ENCODE results near the gene VPS13D.

Gene VPS13D

DNA sequence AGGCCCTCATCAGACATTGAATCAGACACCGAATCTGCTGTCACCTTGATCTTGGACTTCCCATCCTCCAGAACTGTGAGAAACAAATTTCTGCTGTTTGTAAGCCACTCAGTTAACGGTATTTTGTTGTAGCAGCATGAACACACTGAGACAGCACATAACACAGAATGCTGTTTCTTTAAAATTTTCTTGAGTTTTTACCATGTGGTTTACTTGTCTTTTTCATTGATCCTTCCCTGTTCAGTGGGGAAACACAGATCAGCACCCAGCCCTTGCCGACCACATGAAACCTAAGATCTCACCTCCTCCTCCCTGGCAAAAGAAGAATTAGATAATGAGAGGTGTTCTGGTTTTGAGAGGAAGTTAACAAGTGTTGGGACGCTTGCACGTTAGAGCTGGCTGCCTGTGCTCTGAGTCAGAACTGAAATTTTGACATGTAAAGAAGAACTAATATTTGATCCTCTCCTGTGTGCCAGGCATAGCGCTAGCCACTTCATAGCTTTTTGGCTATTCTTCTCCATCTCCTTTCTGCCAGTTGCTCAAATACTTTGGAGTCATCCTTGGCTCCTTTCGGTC is 208.6 kb downstream of the VPS13D start:
- Histone ChIP-seq H3K4me2 (ENCODE audit: low read length) (no peak overlapping the region), H3K27me3 (ENCODE audit: control insufficient read depth, low read length) (no peaks in the 10 kb centered on the region), H3K4me1 (ENCODE audit: control insufficient read depth, low read length) (peaks cover 7% of the 10 kb centered on the region), H3K9me3 (ENCODE audit: control insufficient read depth, insufficient read depth, low read length) (no peaks in the 10 kb centered on the region), H4K20me1 (ENCODE audit: control insufficient read depth, insufficient read depth, low read depth, low read length) (no peaks in the 10 kb centered on the region; the same call in 1 of the 2 replicates), H3K79me2 (ENCODE audit: control insufficient read depth, low read length) (no peaks in the 10 kb centered on the region), H3K36me3 (ENCODE audit: control insufficient read depth, low read length) (no peaks in the 10 kb centered on the region), H3K9me2 (replicated peaks; ENCODE audit: control insufficient read depth, low read length) (no peaks in the 10 kb centered on the region), H3F3A (ENCODE audit: control insufficient read depth, insufficient read depth) (no peaks in the 10 kb centered on the region), H3K4me3 (ENCODE audit: low read length) (no peak overlapping the region), H3K27ac (ENCODE audit: low read depth, low read length) (no peak overlapping the region)
- no peak for TF ChIP-seq EZH2phosphoT487 (IDR thresholded peaks at IDR 0.05; ENCODE audit: borderline replicate concordance, low read length)
- TF ChIP-seq, protein P1, sequence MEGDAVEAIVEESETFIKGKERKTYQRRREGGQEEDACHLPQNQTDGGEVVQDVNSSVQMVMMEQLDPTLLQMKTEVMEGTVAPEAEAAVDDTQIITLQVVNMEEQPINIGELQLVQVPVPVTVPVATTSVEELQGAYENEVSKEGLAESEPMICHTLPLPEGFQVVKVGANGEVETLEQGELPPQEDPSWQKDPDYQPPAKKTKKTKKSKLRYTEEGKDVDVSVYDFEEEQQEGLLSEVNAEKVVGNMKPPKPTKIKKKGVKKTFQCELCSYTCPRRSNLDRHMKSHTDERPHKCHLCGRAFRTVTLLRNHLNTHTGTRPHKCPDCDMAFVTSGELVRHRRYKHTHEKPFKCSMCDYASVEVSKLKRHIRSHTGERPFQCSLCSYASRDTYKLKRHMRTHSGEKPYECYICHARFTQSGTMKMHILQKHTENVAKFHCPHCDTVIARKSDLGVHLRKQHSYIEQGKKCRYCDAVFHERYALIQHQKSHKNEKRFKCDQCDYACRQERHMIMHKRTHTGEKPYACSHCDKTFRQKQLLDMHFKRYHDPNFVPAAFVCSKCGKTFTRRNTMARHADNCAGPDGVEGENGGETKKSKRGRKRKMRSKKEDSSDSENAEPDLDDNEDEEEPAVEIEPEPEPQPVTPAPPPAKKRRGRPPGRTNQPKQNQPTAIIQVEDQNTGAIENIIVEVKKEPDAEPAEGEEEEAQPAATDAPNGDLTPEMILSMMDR (IDR thresholded peaks at IDR 0.05; ENCODE audit: low read depth, low read length, poor library complexity, severe bottlenecking), result no peak

DNA sequence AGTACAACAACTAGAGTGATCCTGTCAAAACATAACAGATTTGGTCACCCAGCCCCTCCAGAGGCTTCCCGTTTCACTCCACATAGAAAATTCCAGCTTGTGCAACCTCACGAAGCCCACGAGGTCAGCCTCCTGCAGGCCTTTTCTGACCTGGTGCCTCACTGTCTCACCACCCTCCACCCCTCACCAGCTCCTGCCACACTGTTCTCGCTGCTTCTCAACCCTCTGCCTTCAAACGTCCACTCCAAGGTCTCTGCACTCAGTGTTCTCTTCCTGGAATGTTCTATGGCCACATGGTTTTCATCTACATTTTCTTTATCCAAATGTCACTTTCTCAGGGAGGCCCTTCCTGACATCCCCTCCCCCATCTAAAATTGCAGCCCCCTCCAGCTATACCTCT is 209.2 kb downstream of the VPS13D start:
- no peak overlapping the region for H3K4me2 ChIP-seq (ENCODE audit: low read length)
- no peaks in the 10 kb centered on the region for H3K79me2 ChIP-seq (ENCODE audit: control insufficient read depth, low read length)
- no peaks in the 10 kb centered on the region for H3K27me3 ChIP-seq (ENCODE audit: control insufficient read depth, low read length)
- no peaks in the 10 kb centered on the region for H3F3A ChIP-seq (ENCODE audit: control insufficient read depth, insufficient read depth)
- no peaks in the 10 kb centered on the region for H3K9me2 ChIP-seq (replicated peaks; ENCODE audit: control insufficient read depth, low read length)
- H3K9me3 ChIP-seq (ENCODE audit: control insufficient read depth, insufficient read depth, low read length), result no peaks in the 10 kb centered on the region
- H4K20me1 ChIP-seq (ENCODE audit: control insufficient read depth, insufficient read depth, low read depth, low read length), result no peaks in the 10 kb centered on the region; the same call in 1 of the 2 replicates
- no peak overlapping the region for H3K4me3 ChIP-seq (ENCODE audit: low read length)
- TF ChIP-seq EZH2phosphoT487 (IDR thresholded peaks at IDR 0.05; ENCODE audit: borderline replicate concordance, low read length), result no peak
- TF ChIP-seq, protein P1 (IDR thresholded peaks at IDR 0.05; ENCODE audit: low read depth, low read length, poor library complexity, severe bottlenecking), result no peak
- H3K4me1 ChIP-seq (ENCODE audit: control insufficient read depth, low read length), result peaks cover 7% of the 10 kb centered on the region
- H3K36me3 ChIP-seq (ENCODE audit: control insufficient read depth, low read length), result no peaks in the 10 kb centered on the region
- no peak overlapping the region for H3K27ac ChIP-seq (ENCODE audit: low read depth, low read length)

- H3K4me2 ChIP-seq (ENCODE audit: low read length), result no peak overlapping the region
- no peaks in the 10 kb centered on the region for H3K79me2 ChIP-seq (ENCODE audit: control insufficient read depth, low read length)
- no peaks in the 10 kb centered on the region; the same call in 1 of the 2 replicates for H4K20me1 ChIP-seq (ENCODE audit: control insufficient read depth, insufficient read depth, low read depth, low read length)
- no peaks in the 10 kb centered on the region for H3K36me3 ChIP-seq (ENCODE audit: control insufficient read depth, low read length)
- no peaks in the 10 kb centered on the region for H3F3A ChIP-seq (ENCODE audit: control insufficient read depth, insufficient read depth)
- no peaks in the 10 kb centered on the region for H3K9me3 ChIP-seq (ENCODE audit: control insufficient read depth, insufficient read depth, low read length)
- H3K27me3 ChIP-seq (ENCODE audit: control insufficient read depth, low read length), result no peaks in the 10 kb centered on the region
- no peaks in the 10 kb centered on the region for H3K9me2 ChIP-seq (replicated peaks; ENCODE audit: control insufficient read depth, low read length)
- H3K27ac ChIP-seq (ENCODE audit: low read depth, low read length), result no peak overlapping the region
- H3K4me1 ChIP-seq (ENCODE audit: control insufficient read depth, low read length), result no peaks in the 10 kb centered on the region
- H3K4me3 ChIP-seq (ENCODE audit: low read length), result no peak overlapping the region
- TF ChIP-seq EZH2phosphoT487 (IDR thresholded peaks at IDR 0.05; ENCODE audit: borderline replicate concordance, low read length), result no peak
- TF ChIP-seq, protein P1 (IDR thresholded peaks at IDR 0.05; ENCODE audit: low read depth, low read length, poor library complexity, severe bottlenecking), result no peak
Measured at GRCh38 chr1:12441414-12442105, 211.7 kb downstream of the VPS13D start.

All from DOHH2 (cell line).